Coronary artery (tissue), 2 donors: ENCODE results near the gene C1orf21.
A peak's percentile ranks its signal among the peaks of the same experiment; 100 is the strongest.

Source experiments
- DNase-seq: peaks from one replicate; pipeline ENCODE4 v3.0.0-alpha.2; 2017; ENCODE audit warnings: low spot score
- H3K27ac ChIP-seq, 2 donors: fragments of 200-600 bp; sonication (generic); one replicate each; pipeline ENCODE4 v1.5.1; 2016 to 2019
- H3K4me3 ChIP-seq: fragments of 200-600 bp; sonication (generic); 2 replicates; pipeline ENCODE4 v1.5.1; 2016; ENCODE audit warnings: mild to moderate bottlenecking, moderate library complexity
- TF ChIP-seq, protein P1 (sequence below): fragments of 200-600 bp; sonication (generic); IDR thresholded peaks from one replicate; pipeline ENCODE4 v1.5.1; 2019; ENCODE audit warnings: antibody characterized with exemption

C1orf21 gene

DNA sequence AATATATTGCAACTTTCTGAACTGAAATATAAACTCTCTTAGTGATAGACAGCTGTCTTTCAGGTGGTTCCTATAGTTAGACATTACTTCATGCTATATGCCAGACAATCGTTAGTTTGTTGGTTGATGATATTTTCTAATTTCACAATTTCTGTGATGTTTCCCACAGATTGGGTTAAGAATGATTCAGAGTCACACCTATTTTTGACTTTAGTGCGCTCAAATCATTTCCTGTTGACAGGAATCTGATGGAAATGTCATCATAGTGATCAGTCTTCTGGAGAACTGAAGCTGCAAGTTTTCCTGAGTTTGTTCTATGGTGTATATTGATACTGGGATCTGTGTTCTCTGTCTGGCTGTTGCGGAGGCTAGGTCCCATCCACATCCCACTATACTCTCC is 119.7 kb downstream of the C1orf21 start:
- no peak for DNase-seq
- no peak overlapping the region for H3K27ac ChIP-seq
- H3K4me3 ChIP-seq, result no peak overlapping the region
- TF ChIP-seq, protein P1, sequence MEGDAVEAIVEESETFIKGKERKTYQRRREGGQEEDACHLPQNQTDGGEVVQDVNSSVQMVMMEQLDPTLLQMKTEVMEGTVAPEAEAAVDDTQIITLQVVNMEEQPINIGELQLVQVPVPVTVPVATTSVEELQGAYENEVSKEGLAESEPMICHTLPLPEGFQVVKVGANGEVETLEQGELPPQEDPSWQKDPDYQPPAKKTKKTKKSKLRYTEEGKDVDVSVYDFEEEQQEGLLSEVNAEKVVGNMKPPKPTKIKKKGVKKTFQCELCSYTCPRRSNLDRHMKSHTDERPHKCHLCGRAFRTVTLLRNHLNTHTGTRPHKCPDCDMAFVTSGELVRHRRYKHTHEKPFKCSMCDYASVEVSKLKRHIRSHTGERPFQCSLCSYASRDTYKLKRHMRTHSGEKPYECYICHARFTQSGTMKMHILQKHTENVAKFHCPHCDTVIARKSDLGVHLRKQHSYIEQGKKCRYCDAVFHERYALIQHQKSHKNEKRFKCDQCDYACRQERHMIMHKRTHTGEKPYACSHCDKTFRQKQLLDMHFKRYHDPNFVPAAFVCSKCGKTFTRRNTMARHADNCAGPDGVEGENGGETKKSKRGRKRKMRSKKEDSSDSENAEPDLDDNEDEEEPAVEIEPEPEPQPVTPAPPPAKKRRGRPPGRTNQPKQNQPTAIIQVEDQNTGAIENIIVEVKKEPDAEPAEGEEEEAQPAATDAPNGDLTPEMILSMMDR, result no peak

DNA sequence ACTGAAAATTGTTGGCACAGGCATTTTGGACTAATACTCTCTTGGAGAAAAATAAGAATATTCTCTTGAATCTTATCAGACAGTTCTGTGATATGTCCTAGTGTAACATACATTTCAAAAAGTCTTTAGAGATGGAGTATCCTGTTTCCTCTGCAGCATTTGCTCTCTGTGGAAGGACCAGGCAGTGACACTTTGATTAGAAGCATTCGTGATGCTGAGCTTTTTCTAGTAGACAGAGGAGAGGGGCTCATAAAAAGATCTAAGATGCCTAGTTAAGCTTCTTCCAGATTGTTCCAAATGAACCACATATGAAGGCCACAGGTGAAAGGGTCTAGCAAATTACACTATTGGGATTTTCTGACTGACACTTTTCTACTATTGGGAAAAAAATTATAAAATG is 120.3 kb downstream of the C1orf21 start:
- Histone ChIP-seq H3K27ac (peak overlapping the region in 1 of 2 donors; percentile 14), H3K4me3 (no peak overlapping the region)
- TF ChIP-seq, protein P1, result no peak
- DNase-seq, result no peak

DNA sequence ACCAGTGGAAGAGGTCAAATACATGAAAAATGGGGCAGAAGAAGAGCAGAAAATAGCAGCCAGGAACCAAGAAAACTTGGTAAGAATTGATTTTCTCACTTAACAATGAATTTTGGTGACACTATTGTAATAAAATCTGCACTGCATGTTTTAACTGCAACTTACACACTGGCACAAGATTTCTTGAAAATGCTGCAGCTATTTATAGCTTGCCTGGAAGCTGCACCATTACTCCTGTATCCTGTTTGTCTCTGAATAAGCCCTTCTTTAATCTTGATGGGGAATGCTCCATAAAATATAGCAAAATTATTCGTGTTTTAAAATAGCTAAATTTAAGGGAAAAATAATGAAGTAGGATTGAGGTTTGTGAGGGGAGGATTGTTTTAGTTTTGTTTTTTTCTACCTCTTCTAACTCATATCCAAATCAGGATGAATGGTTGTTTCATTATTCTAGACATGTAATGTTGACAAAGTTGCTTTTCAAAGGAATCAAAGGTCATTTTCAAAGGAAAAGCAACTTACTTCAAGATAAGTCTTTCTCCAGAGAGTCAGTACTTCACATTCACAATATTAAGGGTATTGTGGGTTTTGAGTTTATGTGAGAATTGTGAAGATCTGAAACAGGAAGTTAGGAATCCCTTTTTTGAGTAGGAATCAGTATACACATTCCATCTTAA is 120.9 kb downstream of the C1orf21 start:
- peak overlapping the region; percentile 11 to 14 for H3K27ac ChIP-seq
- TF ChIP-seq, protein P1, result no peak
- H3K4me3 ChIP-seq, result no peak overlapping the region
- DNase-seq, result no peak

DNA sequence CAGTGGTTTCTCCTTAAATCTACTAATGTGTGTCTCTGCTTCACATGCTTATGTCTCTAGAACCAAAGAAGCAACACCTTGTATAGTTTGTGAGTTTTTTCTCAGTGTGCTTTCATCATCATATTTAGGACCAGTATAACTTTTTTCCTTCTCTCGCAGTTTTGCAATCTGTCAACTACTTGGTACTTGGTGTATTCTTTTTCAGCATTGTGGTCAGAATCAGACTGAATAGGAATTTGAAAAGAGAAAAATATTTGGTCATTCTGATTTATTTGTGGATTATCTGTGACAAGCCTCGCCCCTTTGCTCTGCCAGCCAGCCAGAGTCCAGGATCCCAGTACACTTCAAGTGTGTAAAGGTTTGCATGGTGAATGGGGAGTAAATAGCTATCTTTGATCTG is 122.3 kb downstream of the C1orf21 start:
- TF ChIP-seq, protein P1, result no peak
- Histone ChIP-seq H3K4me3 (no peak overlapping the region), H3K27ac (no peak overlapping the region)
- DNase-seq, result no peak

DNA sequence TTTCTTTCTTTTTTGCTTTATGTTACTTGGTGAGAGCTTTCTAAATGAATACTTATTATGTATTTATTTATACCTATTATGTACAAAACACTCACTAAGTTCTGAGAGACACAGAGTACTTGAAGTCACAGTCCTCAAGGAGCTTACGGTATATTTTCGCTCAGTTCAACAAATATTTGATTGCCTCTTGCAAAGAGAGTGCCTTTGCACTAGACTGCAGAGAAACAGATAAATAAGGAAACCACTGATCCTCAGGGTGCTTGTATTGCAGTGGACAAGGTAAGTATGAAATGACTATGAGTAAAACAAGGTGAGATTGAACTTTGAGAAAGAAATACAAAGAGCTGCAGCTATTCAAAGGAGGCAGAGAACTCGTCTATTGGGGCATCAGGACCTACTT is 123.3 kb downstream of the C1orf21 start:
- TF ChIP-seq, protein P1, result no peak
- Histone ChIP-seq H3K4me3 (no peak overlapping the region), H3K27ac (no peak overlapping the region)
- no peak for DNase-seq

DNA sequence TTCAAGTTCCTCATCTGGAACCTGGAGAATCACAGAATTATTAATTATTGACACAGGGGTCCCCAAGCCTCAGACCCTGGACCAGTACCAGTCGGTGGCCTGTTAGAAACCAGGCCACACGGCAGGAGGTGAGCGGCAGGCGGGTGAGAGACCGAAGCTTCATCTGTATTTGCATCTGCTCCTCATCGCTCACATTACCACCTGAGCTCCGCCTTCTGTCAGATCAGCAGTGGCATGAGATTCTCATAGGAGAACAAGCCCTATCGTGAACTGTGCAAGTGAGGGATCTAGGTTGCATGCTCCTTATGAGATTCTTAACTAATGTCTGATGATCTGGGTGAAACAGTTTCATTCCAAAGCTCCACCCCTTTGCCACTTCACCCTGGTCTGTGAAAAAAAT is 125.9 kb downstream of the C1orf21 start:
- TF ChIP-seq, protein P1, result no peak
- no peak overlapping the region for H3K27ac ChIP-seq

DNA sequence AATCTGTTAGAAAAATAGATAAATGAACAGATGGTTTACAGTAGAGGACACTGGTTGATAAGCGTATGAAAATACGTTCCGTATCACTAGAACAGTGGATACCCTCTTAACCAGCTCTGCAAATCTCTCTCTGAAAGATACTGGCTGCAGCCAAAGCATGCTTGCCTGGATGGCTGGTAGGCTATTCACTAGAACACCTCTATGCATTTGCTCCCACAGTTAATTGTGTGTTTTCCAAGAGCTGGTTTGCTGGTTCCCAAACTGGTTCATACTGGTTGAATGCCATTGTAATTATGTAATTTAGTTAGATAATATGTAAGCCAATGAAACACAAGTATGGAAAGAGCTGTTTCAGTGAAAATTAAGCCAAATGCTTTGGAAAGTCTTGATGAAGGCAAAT is 126.6 kb downstream of the C1orf21 start:
- Histone ChIP-seq H3K27ac (no peak overlapping the region), H3K4me3 (no peak overlapping the region)

More for the DNA sequence above, 125.9 kb downstream of the C1orf21 start:
- no peak overlapping the region for H3K4me3 ChIP-seq
- DNase-seq, result no peak

More for the DNA sequence above, 126.6 kb downstream of the C1orf21 start:
- TF ChIP-seq, protein P1, result no peak
- DNase-seq, result no peak
